Lung (tissue), 12 donors: ENCODE data around the gene HMGCS2. TPM values are rescaled to one million over a fixed set of nuclear protein-coding genes. Genes with fewer than 3 reads are reported as not detected.

ENCODE experiments used
- ATAC-seq: fragments of 200-7000 bp; cut with Tn5 transposase; one replicate; pipeline ENCODE4 v1.9.1; 2020; ENCODE audit warnings: moderate number of reproducible peaks; ENCODE audit not compliant: insufficient read depth, low FRiP score
- DNase-seq, 3 donors: peaks; one replicate each; pipeline ENCODE4 v3.0.0-alpha.2; 2013 to 2017
- H3K27ac ChIP-seq, 2 donors: one replicate each; pipeline ENCODE4 v1.5.1; 2013; ENCODE audit warnings: mild to moderate bottlenecking in 2 of 2, moderate library complexity in 2 of 2, control low read depth in 1 of 2, inconsistent platforms in 1 of 2, low read depth in 1 of 2, low read length in 1 of 2
- H3K27me3 ChIP-seq, 3 donors: one replicate each; pipeline ENCODE4 v1.5.1; 2013; ENCODE audit warnings: low read length in 2 of 3; ENCODE audit not compliant: control insufficient read depth in 3 of 3, insufficient read depth in 3 of 3
- H3K36me3 ChIP-seq, 4 donors: one replicate each; pipeline ENCODE4 v1.5.1; 2013; ENCODE audit warnings: low read length in 4 of 4, mild to moderate bottlenecking in 1 of 4, moderate library complexity in 1 of 4; ENCODE audit not compliant: control insufficient read depth in 4 of 4, insufficient read depth in 4 of 4
- H3K4me1 ChIP-seq, 5 donors: one replicate each; pipeline ENCODE4 v1.5.1; 2013; ENCODE audit warnings: low read length in 5 of 5, mild to moderate bottlenecking in 2 of 5, moderate library complexity in 1 of 5; ENCODE audit not compliant: control insufficient read depth in 5 of 5, insufficient read depth in 5 of 5
- H3K4me3 ChIP-seq: one replicate; pipeline ENCODE4 v1.5.1; 2013; ENCODE audit warnings: mild to moderate bottlenecking, control low read depth, moderate library complexity
- H3K9ac ChIP-seq, 2 donors: one replicate each; pipeline ENCODE4 v1.5.1; 2013; ENCODE audit warnings: low read length in 2 of 2, control low read depth in 1 of 2; ENCODE audit not compliant: insufficient read depth in 1 of 2
- H3K9me3 ChIP-seq, 4 donors: one replicate each; pipeline ENCODE4 v1.5.1; 2013; ENCODE audit warnings: low read length in 3 of 4, mild to moderate bottlenecking in 1 of 4, moderate library complexity in 1 of 4; ENCODE audit not compliant: control insufficient read depth in 4 of 4, insufficient read depth in 3 of 4
- CTCF ChIP-seq: IDR thresholded peaks from 2 replicates; pipeline ENCODE4 v1.5.1; 2012; ENCODE audit warnings: mild to moderate bottlenecking; ENCODE audit errors: control extremely low read depth, extremely low read depth
- WGBS, 2 donors: extraction: QIAGEN DNeasy Blood & Tissue Kit; methylation state at CpG; one replicate each; pipeline ENCODE4 v1.1.7; 2013; 5-methylcytosine and 5-hydroxymethylcytosine counted together
- polyA plus RNA-seq, 2 donors: library from polyadenylated mRNA; stranded (reverse); fragments of 200-250 nt; gene quantifications; one replicate each; pipeline ENCODE4 v1.2.1, GENCODE V29; 2013
- total RNA-seq, 2 donors: library from RNA; depleted of rRNA in 1 of 2; stranded (reverse); fragments of >200 nt in 1 of 2; gene quantifications; one replicate each; pipeline ENCODE4 v1.2.1, GENCODE V29; 2014 to 2021
- donor health status: control.
- donor health status: control.
- donor health status: Bipolar disorder and iron deficiency.
- donor health status: healthy.
- donor health status: DM: yes; HTN: yes; CAD: no.

HMGCS2 gene
- total and polyA plus RNA-seq, 4 donors = 0.28 to 4.2 (median 0.52) TPM; not detected in 1

- ATAC-seq (no peak), DNase-seq (no peak)
- peaks cover 0 to 4% (median 0%) of the 10 kb centered on the region in 5 donors for H3K4me1 ChIP-seq
- H3K9ac ChIP-seq = no peak overlapping the region
- no peak for TF ChIP-seq CTCF
- H3K36me3 ChIP-seq = no peaks in the 10 kb centered on the region
- no peak overlapping the region for H3K27ac ChIP-seq
- 86 to 93% methylated on average over 4 of the region's 4 CpGs for WGBS, 2 donors
- no peak overlapping the region for H3K4me3 ChIP-seq
- no peaks in the 10 kb centered on the region for H3K9me3 ChIP-seq
- no peaks in the 10 kb centered on the region for H3K27me3 ChIP-seq
These were observed 16.1 kb downstream of the HMGCS2 start for GRCh38 chr1:119752592-119752991.

GRCh38 chr1:119748040-119748439 is 20.7 kb downstream of the HMGCS2 start:
- Histone ChIP-seq H3K27ac (no peak overlapping the region), H3K27me3 (no peaks in the 10 kb centered on the region), H3K4me3 (no peak overlapping the region), H3K36me3 (peaks cover 0 to 9% (median 2%) of the 10 kb centered on the region in 4 donors), H3K9ac (no peak overlapping the region), H3K9me3 (no peaks in the 10 kb centered on the region), H3K4me1 (peaks cover 0 to 8% (median 3%) of the 10 kb centered on the region in 5 donors)
- no peak for ATAC-seq
- no peak for DNase-seq
- TF ChIP-seq CTCF = no peak
- WGBS, 2 donors = 49 to 55% methylated on average over 4 of the region's 4 CpGs

GRCh38 chr1:119747451-119747850 is 21.3 kb downstream of the HMGCS2 start:
- peak overlapping the region in 1 of 2 donors; percentile 46 for H3K27ac ChIP-seq
- H3K4me3 ChIP-seq = no peak overlapping the region
- WGBS, 2 donors = 71 to 75% methylated on average over 3 of the region's 3 CpGs

More at GRCh38 chr1:119747451-119747850, 21.3 kb downstream of the HMGCS2 start:
- ATAC-seq (no peak), DNase-seq (no peak)
- no peaks in the 10 kb centered on the region for H3K9me3 ChIP-seq
- H3K4me1 ChIP-seq = peaks cover 0 to 8% (median 3%) of the 10 kb centered on the region in 5 donors
- H3K9ac ChIP-seq = no peak overlapping the region
- peaks cover 0 to 11% (median 2%) of the 10 kb centered on the region in 4 donors for H3K36me3 ChIP-seq
- H3K27me3 ChIP-seq = no peaks in the 10 kb centered on the region
- no peak for TF ChIP-seq CTCF
